D341Med (cell line): ENCODE results near the gene OLIG2.

Experiments used
- DNase-seq: peaks from one replicate; pipeline ENCODE4 v3.0.0; 2012; ENCODE audit warnings: low spot score

Gene OLIG2

GRCh38 chr21:33033094-33033951 lies 7.6 kb downstream of the OLIG2 start:
- no peak for DNase-seq

- no peak for DNase-seq
Observed at GRCh38 chr21:33033961-33034413, 8.3 kb downstream of the OLIG2 start.

- no peak for DNase-seq
Observed at GRCh38 chr21:33035147-33035546, 9.4 kb downstream of the OLIG2 start.

- DNase-seq, result no peak
Observed at GRCh38 chr21:33036430-33037162, 10.9 kb downstream of the OLIG2 start.

- DNase-seq, result no peak
Observed at GRCh38 chr21:33037501-33037900, 11.8 kb downstream of the OLIG2 start.

GRCh38 chr21:33039536-33039935 lies 13.8 kb downstream of the OLIG2 start:
- DNase-seq, result no peak

GRCh38 chr21:33040215-33040614 lies 14.5 kb downstream of the OLIG2 start:
- no peak for DNase-seq

- DNase-seq, result no peak
Observed at GRCh38 chr21:33041981-33042380, 16.2 kb downstream of the OLIG2 start.

- DNase-seq, result no peak
Observed at GRCh38 chr21:33042812-33043211, 17.1 kb downstream of the OLIG2 start.

GRCh38 chr21:33046455-33046854 lies 20.7 kb downstream of the OLIG2 start:
- DNase-seq, result no peak

GRCh38 chr21:33047231-33047630 lies 21.5 kb downstream of the OLIG2 start:
- no peak for DNase-seq

GRCh38 chr21:33051925-33052324 lies 26.2 kb downstream of the OLIG2 start:
- no peak for DNase-seq

- no peak for DNase-seq
Observed at GRCh38 chr21:33053951-33054350, 28.2 kb downstream of the OLIG2 start.

- DNase-seq, result no peak
Observed at GRCh38 chr21:33055991-33056390, 30.3 kb downstream of the OLIG2 start.

- DNase-seq, result no peak
Observed at GRCh38 chr21:33057385-33057940, 31.7 kb downstream of the OLIG2 start.

GRCh38 chr21:33058527-33058926 lies 32.8 kb downstream of the OLIG2 start:
- DNase-seq, result no peak

- no peak for DNase-seq
Observed at GRCh38 chr21:33058957-33059356, 33.2 kb downstream of the OLIG2 start.

- no peak for DNase-seq
Observed at GRCh38 chr21:33059380-33059841, 33.7 kb downstream of the OLIG2 start.

GRCh38 chr21:33061233-33061632 lies 35.5 kb downstream of the OLIG2 start:
- no peak for DNase-seq

GRCh38 chr21:33063375-33063883 lies 37.7 kb downstream of the OLIG2 start:
- no peak for DNase-seq

GRCh38 chr21:33063907-33064622 lies 38.3 kb downstream of the OLIG2 start:
- DNase-seq, result no peak
